8988T (cell line): Measurements from ENCODE around the gene DPAGT1.
"Not testable (repeated sequence)": the region's sequence is repeated elsewhere in the genome, so short reads cannot be mapped to it uniquely, and the experiment has no call there.

Source experiments
- DNase-seq: peaks from one replicate; pipeline ENCODE4 v3.0.0; 2011

The DPAGT1 gene

GRCh38 chr11:119115484-119116234, 14.0 kb upstream of the DPAGT1 start:
- DNase-seq = no peak

GRCh38 chr11:119114351-119114750, 12.7 kb upstream of the DPAGT1 start:
- no peak for DNase-seq

- no peak for DNase-seq
These were observed 12.1 kb upstream of the DPAGT1 start for GRCh38 chr11:119113716-119114115.

- DNase-seq = no peak
These were observed 10.8 kb upstream of the DPAGT1 start for GRCh38 chr11:119112314-119113020.

GRCh38 chr11:119111361-119111925, 9.8 kb upstream of the DPAGT1 start:
- no peak for DNase-seq

GRCh38 chr11:119110439-119110838, 8.8 kb upstream of the DPAGT1 start:
- no peak for DNase-seq

- DNase-seq = no peak
These were observed 8.2 kb upstream of the DPAGT1 start for GRCh38 chr11:119109843-119110242.

GRCh38 chr11:119108857-119109221, 7.2 kb upstream of the DPAGT1 start:
- no peak for DNase-seq

- peak; percentile 72 for DNase-seq
These were observed 6.6 kb upstream of the DPAGT1 start for GRCh38 chr11:119108146-119108856.

- peak; percentile 51 for DNase-seq
These were observed 6.0 kb upstream of the DPAGT1 start for GRCh38 chr11:119107538-119108145.

GRCh38 chr11:119106564-119107537, 5.2 kb upstream of the DPAGT1 start, which contains the start of gene C2CD2L:
Gene C2CD2L, plus strand, starts transcription at chr11:119107344. Its CDS starts 398 bp downstream, at chr11:119107742.
- DNase-seq = peak; percentile 97

- no peak for DNase-seq
These were observed 2.1 kb upstream of the DPAGT1 start for GRCh38 chr11:119103793-119104192.

- not testable (repeated sequence) for DNase-seq
These were observed 1.6 kb upstream of the DPAGT1 start for GRCh38 chr11:119103161-119103664.

- DNase-seq = no peak
These were observed 477 bp downstream of the DPAGT1 start for GRCh38 chr11:119100994-119101758.

- peak; percentile 65 for DNase-seq
These were observed 1.2 kb downstream of the DPAGT1 start for GRCh38 chr11:119100246-119100970.

GRCh38 chr11:119099711-119100110, 1.9 kb downstream of the DPAGT1 start:
- DNase-seq = no peak

GRCh38 chr11:119095066-119095880, 6.4 kb downstream of the DPAGT1 start:
- peak; percentile 94 for DNase-seq

- DNase-seq = no peak
These were observed 6.9 kb downstream of the DPAGT1 start for GRCh38 chr11:119094816-119095065.
